ENCODE data around the gene ZNF205. TPM values are rescaled to one million over a fixed set of nuclear protein-coding genes. Genes with fewer than 3 reads are reported as not detected.

Gene ZNF205
- total RNA-seq, 1 experiment from 2014 or later = 17.4 TPM

DNA sequence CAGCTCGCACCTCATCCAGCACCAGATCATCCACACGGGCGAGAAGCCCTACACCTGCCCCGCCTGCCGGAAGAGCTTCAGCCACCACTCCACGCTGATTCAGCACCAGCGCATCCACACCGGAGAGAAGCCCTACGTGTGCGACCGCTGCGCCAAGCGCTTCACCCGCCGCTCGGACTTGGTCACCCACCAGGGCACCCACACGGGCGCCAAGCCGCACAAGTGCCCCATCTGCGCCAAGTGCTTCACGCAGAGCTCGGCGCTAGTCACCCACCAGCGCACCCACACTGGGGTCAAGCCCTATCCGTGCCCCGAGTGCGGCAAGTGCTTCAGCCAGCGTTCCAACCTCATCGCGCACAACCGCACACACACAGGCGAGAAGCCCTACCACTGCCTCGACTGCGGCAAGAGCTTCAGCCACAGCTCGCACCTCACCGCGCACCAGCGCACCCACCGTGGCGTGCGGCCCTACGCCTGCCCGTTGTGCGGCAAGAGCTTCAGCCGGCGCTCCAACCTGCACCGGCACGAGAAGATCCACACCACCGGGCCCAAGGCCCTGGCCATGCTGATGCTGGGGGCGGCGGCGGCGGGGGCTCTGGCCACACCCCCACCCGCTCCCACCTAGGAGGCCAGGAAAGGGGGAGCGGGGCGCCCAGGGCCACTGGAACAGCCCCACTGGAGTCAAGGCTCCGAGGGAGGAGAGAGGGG lies 7.5 kb downstream of the ZNF205 start:
- H4K20me1 ChIP-seq (ENCODE audit: insufficient read depth) = no peaks in the 10 kb centered on the region
- no peak for DNase-seq
- no peaks in the 10 kb centered on the region for H3K27me3 ChIP-seq (ENCODE audit: insufficient read depth, low read depth)
- intact Hi-C loops (cut with micrococcal nuclease; ENCODE audit: unreplicated experiment) = no loop called here
- no TSS peak for BruUV-seq (replicated peaks)
- no peak overlapping the region for H3K4me2 ChIP-seq
- H3K36me3 ChIP-seq (ENCODE audit: low read depth) = no peaks in the 10 kb centered on the region
- H3K9me2 ChIP-seq (ENCODE audit: insufficient read depth) = no peaks in the 10 kb centered on the region
- H3K79me2 ChIP-seq (ENCODE audit: low read depth) = no peaks in the 10 kb centered on the region
- H3F3A ChIP-seq (ENCODE audit: insufficient read depth, low read depth) = peaks cover 28% of the 10 kb centered on the region
- H3K4me3 ChIP-seq = no peak overlapping the region
- no peak overlapping the region for H2AFZ ChIP-seq
- H3K9me3 ChIP-seq (ENCODE audit: insufficient read depth, low read depth) = no peaks in the 10 kb centered on the region
- no peak overlapping the region for H3K27ac ChIP-seq
- ChIA-PET POLR2A (ENCODE audit: unreplicated experiment) (no interaction called here), CTCF (no interaction called here)
- TF ChIP-seq CTCF (conservative IDR thresholded peaks at IDR 0.05) (no peak), EZH2 (IDR thresholded peaks at IDR 0.05; ENCODE audit: low read depth) (no peak)
- peaks cover 5% of the 10 kb centered on the region; the same call in 1 of the 2 replicates for H3K4me1 ChIP-seq (replicated peaks; ENCODE audit: insufficient read depth)

DNA sequence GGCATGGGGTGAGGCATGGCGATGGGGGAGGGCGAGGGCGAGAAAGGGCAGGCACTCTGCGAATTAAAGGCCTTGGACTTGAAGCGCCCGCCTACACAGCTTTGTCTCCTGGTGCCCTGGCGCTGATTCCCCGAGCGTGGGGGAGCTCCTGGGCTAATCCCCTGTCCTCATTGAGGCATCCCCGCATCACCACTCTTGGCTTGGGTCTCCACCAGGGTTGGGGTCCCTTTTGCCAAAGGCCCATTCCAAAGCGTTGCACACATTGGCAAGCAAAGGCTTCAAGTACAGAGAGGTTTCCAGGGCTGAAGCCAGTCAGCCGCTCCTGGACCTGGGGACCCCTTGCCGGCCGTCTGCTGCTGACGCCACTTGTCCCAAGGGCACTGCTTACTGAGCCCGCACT lies 8.0 kb downstream of the ZNF205 start:
- no TSS peak for BruUV-seq (replicated peaks)
- no peaks in the 10 kb centered on the region for H3K9me2 ChIP-seq (ENCODE audit: insufficient read depth)
- no peaks in the 10 kb centered on the region for H3K9me3 ChIP-seq (ENCODE audit: insufficient read depth, low read depth)
- DNase-seq = no peak
- TF ChIP-seq CTCF (conservative IDR thresholded peaks at IDR 0.05) (no peak), EZH2 (IDR thresholded peaks at IDR 0.05; ENCODE audit: low read depth) (no peak)
- no peak overlapping the region for H3K27ac ChIP-seq
- H3K4me1 ChIP-seq (replicated peaks; ENCODE audit: insufficient read depth) = peaks cover 5% of the 10 kb centered on the region; the same call in 1 of the 2 replicates
- H2AFZ ChIP-seq = no peak overlapping the region
- intact Hi-C loops (cut with micrococcal nuclease; ENCODE audit: unreplicated experiment) = no loop called here
- no peak overlapping the region for H3K4me2 ChIP-seq
- H4K20me1 ChIP-seq (ENCODE audit: insufficient read depth) = no peaks in the 10 kb centered on the region
- ChIA-PET POLR2A (ENCODE audit: unreplicated experiment) (no interaction called here), CTCF (interaction anchor here (1.0 kb wide), 1 partner anchor 61 kb away, joined by 7 read pairs; no protein-coding TSS in a partner anchor)
- no peaks in the 10 kb centered on the region for H3K36me3 ChIP-seq (ENCODE audit: low read depth)
- H3F3A ChIP-seq (ENCODE audit: insufficient read depth, low read depth) = peaks cover 31% of the 10 kb centered on the region
- no peaks in the 10 kb centered on the region for H3K27me3 ChIP-seq (ENCODE audit: insufficient read depth, low read depth)
- no peaks in the 10 kb centered on the region for H3K79me2 ChIP-seq (ENCODE audit: low read depth)
- H3K4me3 ChIP-seq = no peak overlapping the region

- POLR2A ChIA-PET (ENCODE audit: unreplicated experiment) = interaction anchor here (0.5 to 0.6 kb wide), 2 partner anchors 113 to 157 kb away, joined by 3 to 6 read pairs; no protein-coding TSS in a partner anchor
- CTCF ChIA-PET = no interaction called here
- Histone ChIP-seq H3K9me3 (ENCODE audit: insufficient read depth, low read depth) (no peaks in the 10 kb centered on the region), H3K27me3 (ENCODE audit: insufficient read depth, low read depth) (no peaks in the 10 kb centered on the region), H3F3A (ENCODE audit: insufficient read depth, low read depth) (peaks cover 34% of the 10 kb centered on the region), H3K4me3 (no peak overlapping the region), H3K4me1 (replicated peaks; ENCODE audit: insufficient read depth) (peaks cover 5% of the 10 kb centered on the region; the same call in 1 of the 2 replicates), H3K27ac (no peak overlapping the region), H3K79me2 (ENCODE audit: low read depth) (no peaks in the 10 kb centered on the region), H3K36me3 (ENCODE audit: low read depth) (no peaks in the 10 kb centered on the region), H3K4me2 (no peak overlapping the region), H2AFZ (no peak overlapping the region), H4K20me1 (ENCODE audit: insufficient read depth) (no peaks in the 10 kb centered on the region), H3K9me2 (ENCODE audit: insufficient read depth) (no peaks in the 10 kb centered on the region)
- TF ChIP-seq EZH2 (IDR thresholded peaks at IDR 0.05; ENCODE audit: low read depth) (no peak), CTCF (conservative IDR thresholded peaks at IDR 0.05) (no peak)
- no peak for DNase-seq
- BruUV-seq (replicated peaks) = no TSS peak
- intact Hi-C loops (cut with micrococcal nuclease; ENCODE audit: unreplicated experiment) = no loop called here
Measured at GRCh38 chr16:3121851-3122467, 9.6 kb downstream of the ZNF205 start.
